NCI-H146 (cell line): ENCODE measurements around the gene NOTCH3.

Source experiments
- DNase-seq: peaks from one replicate; lab custom pipeline; 2025; lab: John Stamatoyannopoulos, UW

Gene NOTCH3

GRCh38 chr19:15161028-15161984, 39.5 kb downstream of the NOTCH3 start:
- DNase-seq = peak; percentile 69

GRCh38 chr19:15159251-15159650, 41.5 kb downstream of the NOTCH3 start:
- no peak for DNase-seq

DNA sequence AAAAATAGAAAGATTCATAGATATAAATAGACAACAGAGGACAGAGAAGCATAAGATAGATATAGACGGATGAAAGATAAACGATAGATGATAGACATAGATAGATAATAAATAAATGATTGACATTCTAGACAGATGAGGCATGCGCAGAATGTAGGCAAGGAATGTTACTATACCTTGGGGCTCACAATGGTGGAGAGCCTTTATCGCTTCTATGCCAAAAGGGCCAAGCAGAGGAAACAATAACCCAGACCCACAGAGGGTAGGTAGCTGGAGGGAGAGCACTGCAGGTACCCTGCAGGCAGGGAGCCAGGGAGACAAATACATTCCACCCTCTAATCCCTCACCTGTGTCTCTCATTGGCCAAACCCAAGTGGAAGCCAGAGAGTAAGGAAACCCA, 44.4 kb downstream of the NOTCH3 start:
- DNase-seq = no peak

DNA sequence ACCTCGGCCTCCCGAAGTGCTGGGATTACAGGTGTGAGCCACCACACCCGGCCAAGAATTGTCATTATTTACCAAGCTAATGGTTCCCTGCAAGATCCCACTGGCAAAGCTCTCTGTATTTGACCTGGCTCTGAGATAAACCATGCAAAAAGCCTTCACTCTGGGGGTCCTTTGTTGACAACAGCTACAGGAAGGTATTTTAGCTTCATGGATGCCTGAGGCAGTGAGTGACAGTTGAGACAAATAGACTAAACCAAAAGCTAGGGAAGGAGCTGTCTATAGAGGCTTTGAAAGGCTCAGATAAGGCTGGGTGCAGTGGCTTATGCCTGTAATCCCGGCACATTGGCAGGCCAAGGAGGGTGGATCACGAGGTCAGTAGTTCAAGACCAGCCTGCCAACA, 45.5 kb downstream of the NOTCH3 start:
- peak; percentile 55 for DNase-seq

GRCh38 chr19:15154002-15154612, 46.7 kb downstream of the NOTCH3 start:
- peak; percentile 46 for DNase-seq

GRCh38 chr19:15149737-15150136, 51.1 kb downstream of the NOTCH3 start:
- peak; percentile 15 for DNase-seq

DNA sequence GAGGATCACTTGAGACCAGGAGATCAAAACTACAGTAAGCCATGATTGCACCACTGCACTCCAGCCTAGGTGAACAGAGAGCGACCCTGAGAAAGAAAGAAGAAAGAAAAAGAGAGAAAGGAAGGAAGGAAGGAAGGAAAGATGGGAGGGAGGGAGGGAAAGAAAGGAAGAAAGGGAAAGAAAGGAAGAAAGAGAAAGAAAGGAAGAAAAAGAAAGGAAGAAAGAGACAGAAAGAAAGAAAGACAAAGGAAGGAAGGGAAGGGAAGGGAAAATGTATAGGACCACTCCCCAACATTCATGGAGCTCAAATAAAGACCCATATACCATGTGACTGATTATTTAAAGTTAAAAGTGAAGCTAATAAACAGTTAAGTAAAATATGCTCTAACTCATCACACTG, 53.7 kb downstream of the NOTCH3 start:
- DNase-seq = no peak

DNA sequence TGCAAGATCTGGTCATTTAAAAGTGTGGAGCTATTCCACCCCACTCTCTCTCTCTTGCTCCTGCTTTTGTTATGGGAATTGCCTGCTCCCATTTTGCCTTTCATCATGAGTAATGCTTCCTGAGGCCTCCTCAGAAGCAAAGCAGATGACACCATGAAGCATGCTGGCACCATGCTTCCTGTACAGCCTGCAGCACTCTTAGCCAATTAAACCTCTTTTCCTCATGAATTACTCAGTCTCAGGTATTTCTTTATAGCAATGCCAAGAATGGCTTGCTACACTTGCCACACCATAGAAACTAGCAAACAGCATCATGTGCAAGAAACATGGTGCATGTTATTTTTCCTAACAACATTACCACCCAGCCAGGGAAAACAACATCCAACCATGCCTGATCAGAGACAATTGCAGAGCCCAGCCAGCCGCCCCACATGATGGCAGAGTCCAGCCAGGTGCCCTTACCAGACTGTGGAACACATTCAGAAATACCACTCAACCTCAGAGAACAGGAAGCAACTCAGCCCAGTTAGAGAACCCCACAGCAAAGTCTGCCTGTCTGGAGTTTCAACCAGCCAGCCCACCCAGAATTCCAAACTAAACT, 56.6 kb downstream of the NOTCH3 start:
- DNase-seq = no peak

DNA sequence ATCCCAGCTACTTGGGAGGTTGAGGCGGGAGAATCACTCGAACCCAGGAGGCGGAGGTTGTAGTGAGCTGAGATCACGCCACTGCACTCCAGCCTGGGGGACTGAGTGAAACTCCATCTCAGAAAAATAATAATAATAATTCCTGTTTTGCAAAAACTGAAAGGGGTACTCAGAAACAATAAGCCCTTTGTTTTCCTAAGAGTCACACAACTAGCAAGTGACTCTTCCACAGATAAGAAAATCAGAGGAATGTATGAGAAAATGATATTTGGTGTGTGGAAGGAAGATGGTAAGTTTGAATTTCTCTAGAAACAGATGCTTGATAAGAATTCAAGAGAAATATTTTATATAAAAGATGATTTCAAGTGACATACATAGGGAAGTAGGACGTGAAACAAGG, 58.5 kb downstream of the NOTCH3 start:
- DNase-seq = no peak

- DNase-seq = no peak
These were observed 59.7 kb downstream of the NOTCH3 start for GRCh38 chr19:15141143-15141542.

DNA sequence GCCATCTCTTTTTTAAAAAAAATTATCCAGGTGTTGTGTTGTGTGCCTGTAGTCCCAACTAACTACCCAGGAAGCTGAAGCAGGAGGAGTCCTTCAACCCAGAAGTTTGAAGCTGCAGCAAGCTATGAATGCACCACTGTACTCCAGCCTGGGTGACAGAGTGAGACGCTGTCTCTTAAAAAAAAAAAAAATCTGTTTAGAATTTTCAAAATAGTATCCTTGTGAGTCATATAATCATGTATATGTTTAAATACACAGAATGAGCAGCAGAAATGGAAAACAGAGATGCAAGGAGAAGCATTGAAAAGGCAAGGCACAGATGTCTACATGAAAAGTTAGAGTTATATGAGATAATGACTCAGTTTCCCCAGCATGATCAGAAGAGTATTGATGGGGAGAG, 62.4 kb downstream of the NOTCH3 start:
- DNase-seq = no peak

GRCh38 chr19:15137777-15138176, 63.0 kb downstream of the NOTCH3 start:
- DNase-seq = no peak

- no peak for DNase-seq
These were observed 64.4 kb downstream of the NOTCH3 start for GRCh38 chr19:15136234-15136954.

DNA sequence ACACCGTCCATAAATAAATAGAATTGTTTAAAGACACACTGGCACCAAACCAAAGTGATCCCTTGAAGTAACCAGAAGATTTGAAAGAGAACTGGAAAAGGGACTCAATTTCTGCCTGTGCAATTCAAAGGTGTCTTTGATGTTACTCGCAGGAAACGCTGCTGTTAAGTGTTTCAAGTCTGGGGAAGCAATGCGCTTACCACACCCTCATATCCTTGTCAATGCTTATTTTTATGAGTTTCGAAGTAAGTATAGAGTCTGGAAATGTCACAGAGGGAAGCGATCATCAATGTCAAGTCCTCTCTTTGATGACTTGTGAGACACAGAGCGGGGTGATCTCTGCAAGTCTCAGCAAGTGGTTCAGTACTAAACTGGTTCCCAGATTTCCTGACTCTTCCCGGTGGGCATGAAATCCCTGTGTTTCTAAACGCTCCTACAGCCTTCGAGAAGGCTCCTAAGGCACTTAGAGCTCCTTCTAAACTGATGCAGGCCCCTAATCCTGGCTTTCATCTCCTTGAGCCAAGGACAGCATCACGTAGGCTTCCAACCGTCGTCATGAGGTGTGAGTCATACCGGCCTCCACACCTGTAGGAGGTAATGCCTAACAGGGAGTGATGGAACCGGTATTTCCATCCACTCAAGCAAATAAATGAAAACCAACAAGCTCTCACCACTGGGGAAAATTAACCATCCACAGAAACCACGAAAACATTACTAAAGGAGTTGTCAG, 70.8 kb downstream of the NOTCH3 start:
- peak; percentile 29 for DNase-seq

- no peak for DNase-seq
These were observed 72.5 kb downstream of the NOTCH3 start for GRCh38 chr19:15128162-15128770.

- no peak for DNase-seq
These were observed 74.5 kb downstream of the NOTCH3 start for GRCh38 chr19:15126131-15126910.

DNA sequence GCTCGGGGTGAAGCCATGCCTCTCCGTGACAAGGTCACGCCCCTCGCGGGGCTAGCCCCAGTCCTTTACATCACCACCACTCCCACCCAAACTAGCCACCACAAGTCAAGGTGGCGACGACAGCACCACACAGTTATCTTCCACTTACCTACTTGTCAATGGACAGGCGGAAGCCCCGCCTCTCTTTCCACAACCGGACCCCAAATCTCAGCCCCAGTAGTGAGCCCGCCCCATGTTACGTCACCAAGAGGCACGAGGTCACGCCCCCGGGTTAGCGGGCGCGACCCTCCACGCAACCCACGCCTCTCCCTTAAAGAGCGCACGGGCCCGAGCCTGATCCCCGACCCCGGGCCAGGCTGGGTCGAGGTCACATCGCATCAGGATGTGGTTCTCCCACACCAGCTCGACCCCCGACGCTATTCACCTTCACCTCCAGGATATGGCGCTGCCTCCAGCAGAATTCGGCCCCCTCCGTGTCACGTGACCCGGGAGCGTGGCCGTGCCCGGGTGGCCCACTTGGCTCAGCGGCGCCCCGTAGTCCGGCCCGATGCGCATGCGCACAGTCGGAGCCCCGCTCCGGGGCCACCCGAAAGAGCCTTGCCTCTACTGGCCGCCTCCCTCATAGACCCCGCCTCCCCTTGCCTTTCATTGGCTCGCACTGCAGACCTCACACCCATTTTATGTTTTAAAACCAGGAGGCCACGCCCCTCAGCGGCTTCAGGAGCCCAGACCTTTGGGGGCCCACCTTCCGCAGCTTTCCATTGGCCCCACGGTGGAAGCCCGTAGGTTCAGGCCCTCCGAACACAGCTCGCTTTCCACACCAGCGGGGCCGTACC, 75.3 kb downstream of the NOTCH3 start:
- peak; percentile 99 for DNase-seq

DNA sequence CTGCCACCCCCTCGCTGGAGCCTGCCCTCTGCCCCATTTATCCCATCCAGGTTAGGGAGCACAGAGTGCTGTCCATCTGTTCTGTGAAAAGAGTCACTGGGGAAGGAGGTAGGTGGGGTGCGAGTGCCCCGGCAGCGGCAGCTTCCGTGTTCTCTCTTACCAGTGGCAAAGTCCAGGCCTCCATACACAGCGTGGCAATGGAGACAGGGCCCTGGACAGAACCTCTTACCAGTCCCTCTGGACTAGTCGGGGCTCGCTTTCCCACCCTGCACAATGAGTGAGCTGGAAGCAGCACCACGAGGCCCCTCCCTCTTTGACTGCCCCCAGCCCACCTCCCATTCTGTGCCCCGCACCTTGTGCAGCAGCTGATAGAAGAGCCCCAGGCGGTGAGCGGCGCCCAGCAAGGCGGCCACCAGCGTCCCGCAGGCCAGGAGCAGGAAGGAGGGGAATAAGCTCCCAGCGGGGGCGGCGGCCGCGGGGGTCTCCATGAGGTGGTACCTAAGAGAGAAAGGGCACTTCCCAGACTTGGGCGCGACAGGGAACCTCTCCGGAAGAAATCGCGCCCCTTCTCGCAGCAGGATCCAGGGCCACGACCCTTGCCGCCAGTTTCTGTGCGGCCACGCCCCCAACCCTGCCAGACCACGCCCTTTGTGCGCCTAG, 76.1 kb downstream of the NOTCH3 start:
- peak; percentile 49 for DNase-seq

GRCh38 chr19:15123900-15124299, 76.9 kb downstream of the NOTCH3 start:
- DNase-seq = no peak
